ENCODE data around the gene CYP2C18.
"Not testable (repeated sequence)": the region's sequence is repeated elsewhere in the genome, so short reads cannot be mapped to it uniquely, and the experiment has no call there.

The CYP2C18 gene

DNA sequence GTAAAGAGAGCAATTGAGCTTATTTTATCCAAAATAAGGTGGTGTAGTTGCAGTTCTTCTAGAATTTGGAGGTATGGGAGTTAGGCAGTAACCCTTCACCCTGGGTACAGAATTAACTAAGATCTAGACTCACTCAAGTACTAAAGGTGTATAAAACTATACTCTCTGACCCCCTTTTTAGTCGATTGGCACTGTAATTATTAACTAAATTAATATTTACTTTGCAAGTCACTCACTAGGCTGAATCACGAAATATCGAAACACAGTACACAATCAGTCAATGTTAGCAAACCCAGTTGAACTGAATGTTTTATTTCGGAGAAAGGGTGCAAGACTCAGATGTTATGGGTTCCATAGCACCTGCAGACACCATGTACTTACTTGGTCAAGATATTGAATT is 64.3 kb downstream of the CYP2C18 start:
- H3K4me3 ChIP-seq (ENCODE audit: low read length), result no peak overlapping the region
- TF ChIP-seq, protein P1, sequence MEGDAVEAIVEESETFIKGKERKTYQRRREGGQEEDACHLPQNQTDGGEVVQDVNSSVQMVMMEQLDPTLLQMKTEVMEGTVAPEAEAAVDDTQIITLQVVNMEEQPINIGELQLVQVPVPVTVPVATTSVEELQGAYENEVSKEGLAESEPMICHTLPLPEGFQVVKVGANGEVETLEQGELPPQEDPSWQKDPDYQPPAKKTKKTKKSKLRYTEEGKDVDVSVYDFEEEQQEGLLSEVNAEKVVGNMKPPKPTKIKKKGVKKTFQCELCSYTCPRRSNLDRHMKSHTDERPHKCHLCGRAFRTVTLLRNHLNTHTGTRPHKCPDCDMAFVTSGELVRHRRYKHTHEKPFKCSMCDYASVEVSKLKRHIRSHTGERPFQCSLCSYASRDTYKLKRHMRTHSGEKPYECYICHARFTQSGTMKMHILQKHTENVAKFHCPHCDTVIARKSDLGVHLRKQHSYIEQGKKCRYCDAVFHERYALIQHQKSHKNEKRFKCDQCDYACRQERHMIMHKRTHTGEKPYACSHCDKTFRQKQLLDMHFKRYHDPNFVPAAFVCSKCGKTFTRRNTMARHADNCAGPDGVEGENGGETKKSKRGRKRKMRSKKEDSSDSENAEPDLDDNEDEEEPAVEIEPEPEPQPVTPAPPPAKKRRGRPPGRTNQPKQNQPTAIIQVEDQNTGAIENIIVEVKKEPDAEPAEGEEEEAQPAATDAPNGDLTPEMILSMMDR (conservative IDR thresholded peaks at IDR 0.05; ENCODE audit: low read length), result no peak
- no peak for DNase-seq (ENCODE audit: low read depth)

DNA sequence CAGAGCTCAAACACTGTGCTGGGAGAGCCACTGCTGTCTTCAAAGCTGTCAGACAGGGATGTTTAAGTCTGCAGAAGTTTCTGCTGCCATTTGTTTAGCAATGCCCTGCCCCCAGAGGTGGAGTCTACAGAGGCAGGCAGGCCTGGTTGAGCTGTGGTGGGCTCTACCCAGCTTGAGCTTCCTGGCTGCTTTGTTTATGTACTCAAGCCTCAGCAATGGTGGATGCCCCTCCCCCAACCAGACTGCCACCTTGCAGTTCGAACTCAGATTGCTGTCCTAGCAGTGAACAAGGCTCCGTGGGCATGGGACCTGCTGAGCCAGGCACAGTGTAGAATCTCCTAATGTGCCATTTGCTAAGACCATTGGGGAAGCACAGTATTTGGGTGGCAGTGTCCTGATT is 74.4 kb downstream of the CYP2C18 start:
- H3K4me3 ChIP-seq (ENCODE audit: low read length), result no peak overlapping the region
- no peak for DNase-seq (ENCODE audit: low read depth)
- TF ChIP-seq, protein P1 (conservative IDR thresholded peaks at IDR 0.05; ENCODE audit: low read length), result no peak

DNA sequence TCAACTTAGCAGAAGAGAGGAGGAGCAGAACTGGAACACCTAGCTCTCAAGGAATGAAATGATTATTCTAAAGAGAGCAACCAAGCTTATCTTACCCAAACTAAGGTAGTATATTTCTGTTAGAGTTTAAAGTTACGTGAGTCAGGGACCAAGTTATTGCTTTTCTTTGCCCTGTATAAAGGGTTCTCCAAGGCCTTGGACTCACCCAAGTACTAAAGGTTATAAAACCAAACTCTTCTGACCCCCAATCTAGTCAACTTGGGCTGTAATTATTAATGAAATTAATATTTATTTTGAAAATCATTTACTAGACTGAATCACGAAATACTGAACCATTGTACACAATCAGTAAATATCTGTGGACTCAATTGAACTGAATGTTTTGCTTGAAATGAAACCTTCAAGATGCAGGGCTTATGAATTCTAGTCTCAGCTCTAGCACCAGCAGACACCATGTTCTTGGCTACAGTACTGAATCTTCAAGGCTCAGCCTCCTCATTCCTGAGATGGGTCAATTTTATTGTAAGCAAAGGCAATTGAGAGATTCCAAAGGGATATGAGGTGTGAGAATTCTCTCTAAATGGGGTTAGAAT is 77.2 kb downstream of the CYP2C18 start:
- H3K4me3 ChIP-seq (ENCODE audit: low read length), result no peak overlapping the region
- TF ChIP-seq, protein P1 (conservative IDR thresholded peaks at IDR 0.05; ENCODE audit: low read length), result no peak
- no peak for DNase-seq (ENCODE audit: low read depth)

DNA sequence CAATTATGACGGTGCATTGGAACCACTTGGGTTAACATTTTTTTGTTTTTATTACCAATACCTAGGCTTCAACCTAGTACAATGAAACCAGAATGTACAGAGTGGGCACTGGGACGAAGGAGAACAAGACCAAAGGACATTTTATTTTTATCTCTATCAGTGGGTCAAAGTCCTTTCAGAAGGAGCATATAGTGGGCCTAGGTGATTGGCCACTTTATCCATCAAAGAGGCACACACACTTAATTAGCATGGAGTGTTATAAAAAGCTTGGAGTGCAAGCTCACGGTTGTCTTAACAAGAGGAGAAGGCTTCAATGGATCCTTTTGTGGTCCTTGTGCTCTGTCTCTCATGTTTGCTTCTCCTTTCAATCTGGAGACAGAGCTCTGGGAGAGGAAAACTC is 78.9 kb downstream of the CYP2C18 start, which contains the start of gene CYP2C19:
TSS of gene CYP2C19 (plus strand) at position 289 of the 400 bp plus-strand sequence. CDS start at position 314, 25 bp downstream.
- TF ChIP-seq, protein P1 (conservative IDR thresholded peaks at IDR 0.05; ENCODE audit: low read length), result no peak
- DNase-seq (ENCODE audit: low read depth), result no peak

DNA sequence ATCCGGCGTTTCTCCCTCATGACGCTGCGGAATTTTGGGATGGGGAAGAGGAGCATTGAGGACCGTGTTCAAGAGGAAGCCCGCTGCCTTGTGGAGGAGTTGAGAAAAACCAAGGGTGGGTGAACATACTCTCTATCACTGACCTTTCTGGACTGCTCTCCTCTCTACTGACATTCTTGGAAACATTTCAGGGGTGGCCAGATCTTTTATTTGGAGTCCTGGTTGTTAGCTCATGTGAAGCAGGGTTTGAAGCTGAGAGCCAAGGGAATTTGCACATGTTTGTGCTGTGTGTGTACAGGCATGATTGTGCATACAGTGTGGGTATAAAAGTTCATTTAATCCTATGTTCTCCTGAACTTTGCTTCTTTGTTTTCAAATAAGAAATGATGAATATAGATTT is 91.9 kb downstream of the CYP2C18 start:
- not testable (repeated sequence) for DNase-seq (ENCODE audit: low read depth); H3K4me3 ChIP-seq (ENCODE audit: low read length)

More for the DNA sequence above, 78.9 kb downstream of the CYP2C18 start, which contains the start of gene CYP2C19:
- no peak within 1 kb of the TSS for H3K4me3 ChIP-seq (ENCODE audit: low read length)

DNA sequence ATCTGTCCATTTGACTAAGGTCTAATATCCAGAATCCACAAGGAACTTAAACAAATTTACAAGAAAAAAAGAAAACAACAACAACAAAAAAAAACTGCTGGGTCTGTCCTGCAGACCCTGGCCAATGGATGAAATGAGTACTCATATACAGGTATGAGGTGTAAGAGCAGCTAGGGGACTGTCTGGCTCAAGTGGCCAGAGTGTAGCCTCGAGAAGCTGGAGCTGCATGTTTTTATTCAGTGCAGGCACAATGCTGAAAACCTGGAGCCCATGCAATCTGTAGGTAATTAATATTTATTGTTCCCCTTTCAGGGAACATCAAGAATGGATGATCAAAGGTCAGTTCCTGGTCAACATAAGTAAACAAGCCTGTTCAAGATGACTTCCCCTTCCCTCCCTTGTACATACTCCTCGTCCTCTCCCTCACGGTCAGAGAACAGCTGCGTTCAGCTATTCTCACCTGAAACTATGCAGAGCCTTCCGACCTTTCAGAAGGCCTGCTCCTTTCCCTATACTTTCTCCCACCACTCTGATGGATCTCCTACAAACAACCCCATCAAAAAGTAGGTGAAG is 94.4 kb downstream of the CYP2C18 start:
- no peak for DNase-seq (ENCODE audit: low read depth)
- no peak overlapping the region for H3K4me3 ChIP-seq (ENCODE audit: low read length)
- TF ChIP-seq, protein P1 (conservative IDR thresholded peaks at IDR 0.05; ENCODE audit: low read length), result no peak

DNA sequence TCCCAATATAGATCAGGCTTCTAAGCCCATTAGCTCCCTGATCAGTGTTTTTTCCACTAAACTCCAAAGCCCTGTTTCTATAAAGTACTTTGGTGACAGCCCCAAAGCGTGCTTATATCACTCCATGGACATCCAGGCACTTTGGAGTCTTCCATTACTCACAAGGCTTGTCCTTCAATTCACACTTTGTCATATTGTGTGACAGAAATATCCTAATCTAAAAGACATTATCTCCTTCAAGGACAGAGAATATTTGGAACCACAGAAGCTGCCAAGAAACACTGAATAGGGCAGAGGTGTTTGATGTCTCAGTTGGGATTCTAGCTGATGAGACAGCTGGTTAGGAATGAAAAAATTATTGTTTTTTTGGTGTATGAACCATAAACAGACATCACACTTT is 97.3 kb downstream of the CYP2C18 start:
- TF ChIP-seq, protein P1 (conservative IDR thresholded peaks at IDR 0.05; ENCODE audit: low read length), result no peak

More for the DNA sequence above, 97.3 kb downstream of the CYP2C18 start:
- DNase-seq (ENCODE audit: low read depth), result no peak
- H3K4me3 ChIP-seq (ENCODE audit: low read length), result no peak overlapping the region
